HEK293T (cell line): Measurements from ENCODE around the gene LRRC39.

Experiments used
- CTCF ChIA-PET: fragments of 350-600 bp; formaldehyde crosslinking; extraction: SDS; loops from one replicate; lab custom pipeline; 2021; ENCODE audit warnings: antibody characterized with exemption, inconsistent platforms; lab: Yijun Ruan, JAX
- POLR2A ChIA-PET: fragments of 350-600 bp; formaldehyde crosslinking; extraction: SDS; loops from one replicate; lab custom pipeline; 2020; ENCODE audit warnings: antibody characterized with exemption, inconsistent platforms; lab: Yijun Ruan, JAX
- DNase-seq: peaks from one replicate; pipeline ENCODE4 v3.0.0; 2012; ENCODE audit warnings: mixed read lengths; ENCODE audit errors: extremely low spot score
- ARNT ChIP-seq: fragments of 450-650 bp; IDR thresholded peaks from 2 replicates; pipeline ENCODE4 v1.6.1; 2017; ENCODE audit warnings: mild to moderate bottlenecking
- BHLHE40 ChIP-seq: fragments of 450-650 bp; IDR thresholded peaks from 2 replicates; pipeline ENCODE4 v1.6.1; 2016; ENCODE audit warnings: mild to moderate bottlenecking, moderate library complexity, borderline replicate concordance
- CTBP1 ChIP-seq: fragments of 450-650 bp; IDR thresholded peaks from 2 replicates; pipeline ENCODE4 v1.6.1; 2016; ENCODE audit warnings: borderline replicate concordance
- ELF4 ChIP-seq: fragments of 450-650 bp; IDR thresholded peaks from 2 replicates; pipeline ENCODE4 v1.6.1; 2017; ENCODE audit warnings: antibody characterized with exemption
- FOXA1 ChIP-seq: fragments of 450-650 bp; IDR thresholded peaks from 2 replicates; pipeline ENCODE4 v1.6.1; 2016; ENCODE audit warnings: mild to moderate bottlenecking
- FOXK2 ChIP-seq: fragments of 450-650 bp; IDR thresholded peaks from 2 replicates; pipeline ENCODE4 v1.6.1; 2016; ENCODE audit warnings: mild to moderate bottlenecking
- FOXM1 ChIP-seq: fragments of 450-650 bp; IDR thresholded peaks from 2 replicates; pipeline ENCODE4 v1.6.1; 2017; ENCODE audit warnings: mild to moderate bottlenecking, borderline replicate concordance
- HDGF ChIP-seq: fragments of 450-650 bp; IDR thresholded peaks from 2 replicates; pipeline ENCODE4 v1.6.1; 2017; ENCODE audit warnings: antibody characterized with exemption, borderline replicate concordance
- L3MBTL2 ChIP-seq: fragments of 450-650 bp; conservative IDR thresholded peaks from 2 replicates; pipeline ENCODE4 v1.6.1; 2016; ENCODE audit warnings: mild to moderate bottlenecking
- LEF1 ChIP-seq: fragments of 450-650 bp; IDR thresholded peaks from 2 replicates; pipeline ENCODE4 v1.6.1; 2017; ENCODE audit warnings: mild to moderate bottlenecking, borderline replicate concordance
- NFRKB ChIP-seq: fragments of 450-650 bp; IDR thresholded peaks from 2 replicates; pipeline ENCODE4 v1.6.1; 2016; ENCODE audit warnings: mild to moderate bottlenecking, moderate library complexity
- SP1 ChIP-seq: fragments of 450-650 bp; IDR thresholded peaks from 2 replicates; pipeline ENCODE4 v1.6.1; 2017
- SUZ12 ChIP-seq: fragments of 450-650 bp; IDR thresholded peaks from 2 replicates; pipeline ENCODE4 v1.6.1; 2016; ENCODE audit warnings: mild to moderate bottlenecking
- TARDBP ChIP-seq: fragments of 450-650 bp; IDR thresholded peaks from 2 replicates; pipeline ENCODE4 v1.6.1; 2016
- ZNF384 ChIP-seq: fragments of 450-650 bp; IDR thresholded peaks from 2 replicates; pipeline ENCODE4 v1.6.1; 2016
- TF ChIP-seq, protein P1 (sequence below): fragments of 450-650 bp; IDR thresholded peaks from 2 replicates; pipeline ENCODE4 v1.6.1; 2016

Gene LRRC39

DNA sequence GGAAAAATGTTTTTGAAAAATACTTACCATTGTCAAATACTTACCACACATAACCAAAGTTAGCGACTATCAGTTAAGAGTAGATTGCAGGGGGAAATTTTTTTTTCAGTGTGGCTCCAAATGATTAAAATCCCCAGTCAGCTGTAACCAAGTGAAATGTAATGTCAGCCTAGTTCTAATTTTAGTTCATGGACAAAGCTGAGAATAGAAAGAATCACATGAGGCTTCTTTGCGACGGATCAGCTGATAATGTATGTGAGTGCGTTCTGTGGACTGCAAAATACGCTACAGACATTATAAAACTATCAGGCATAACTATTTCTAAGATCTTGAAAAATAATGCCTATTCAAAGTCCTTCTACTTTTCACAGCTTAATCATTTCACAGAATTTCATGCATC lies at the start of gene LRRC39:
Gene LRRC39 (minus strand): TSS at position 166 of the 400 bp plus-strand sequence. CDS start 9,740 bp downstream, outside the sequence.
- CTCF ChIA-PET: no interaction called here
- no peak for DNase-seq
- POLR2A ChIA-PET: no interaction called here
- no peak for TF ChIP-seq SP1
- TF ChIP-seq, protein P1, sequence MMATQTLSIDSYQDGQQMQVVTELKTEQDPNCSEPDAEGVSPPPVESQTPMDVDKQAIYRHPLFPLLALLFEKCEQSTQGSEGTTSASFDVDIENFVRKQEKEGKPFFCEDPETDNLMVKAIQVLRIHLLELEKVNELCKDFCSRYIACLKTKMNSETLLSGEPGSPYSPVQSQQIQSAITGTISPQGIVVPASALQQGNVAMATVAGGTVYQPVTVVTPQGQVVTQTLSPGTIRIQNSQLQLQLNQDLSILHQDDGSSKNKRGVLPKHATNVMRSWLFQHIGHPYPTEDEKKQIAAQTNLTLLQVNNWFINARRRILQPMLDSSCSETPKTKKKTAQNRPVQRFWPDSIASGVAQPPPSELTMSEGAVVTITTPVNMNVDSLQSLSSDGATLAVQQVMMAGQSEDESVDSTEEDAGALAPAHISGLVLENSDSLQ: no peak
- no peak for TF ChIP-seq FOXA1
- no peak for TF ChIP-seq LEF1
- no peak for TF ChIP-seq SUZ12
- TF ChIP-seq L3MBTL2: no peak

GRCh38 chr1:100222428-100222827 lies 44.4 kb upstream of the LRRC39 start:
- CTCF ChIA-PET: interaction anchor here (0.6 kb wide), 1 partner anchor 11 kb away, joined by 3 read pairs; no protein-coding TSS in a partner anchor
- TF ChIP-seq FOXK2 (no peak), FOXM1 (no peak)
- POLR2A ChIA-PET: no interaction called here
- DNase-seq: no peak

- DNase-seq: no peak
- CTCF ChIA-PET: no interaction called here
- POLR2A ChIA-PET: no interaction called here
- TF ChIP-seq L3MBTL2 (no peak), LEF1 (no peak), ZNF384 (no peak), TARDBP (no peak), ELF4 (no peak), SUZ12 (no peak), NFRKB (no peak), HDGF (no peak), ARNT (no peak), CTBP1 (no peak), FOXA1 (no peak), SP1 (no peak), FOXM1 (no peak), FOXK2 (no peak), BHLHE40 (no peak)
- TF ChIP-seq, protein P1: no peak
Observed at GRCh38 chr1:100219883-100220282, 41.8 kb upstream of the LRRC39 start.

GRCh38 chr1:100219457-100219856 lies 41.4 kb upstream of the LRRC39 start:
- POLR2A ChIA-PET: no interaction called here
- no peak for DNase-seq
- no peak for TF ChIP-seq L3MBTL2
- CTCF ChIA-PET: no interaction called here

- DNase-seq: no peak
- ChIA-PET POLR2A (no interaction called here), CTCF (no interaction called here)
- no peak for TF ChIP-seq FOXK2
- no peak for TF ChIP-seq ELF4
- no peak for TF ChIP-seq HDGF
- TF ChIP-seq, protein P1: no peak
Observed at GRCh38 chr1:100217834-100218233, 39.8 kb upstream of the LRRC39 start.

GRCh38 chr1:100215101-100215500 lies 37.0 kb upstream of the LRRC39 start:
- ChIA-PET POLR2A (no interaction called here), CTCF (no interaction called here)
- TF ChIP-seq SP1 (no peak), SUZ12 (no peak), HDGF (no peak), BHLHE40 (no peak), ELF4 (no peak), CTBP1 (no peak), L3MBTL2 (no peak), TARDBP (no peak), FOXM1 (no peak)
- TF ChIP-seq, protein P1: no peak
- no peak for DNase-seq

DNA sequence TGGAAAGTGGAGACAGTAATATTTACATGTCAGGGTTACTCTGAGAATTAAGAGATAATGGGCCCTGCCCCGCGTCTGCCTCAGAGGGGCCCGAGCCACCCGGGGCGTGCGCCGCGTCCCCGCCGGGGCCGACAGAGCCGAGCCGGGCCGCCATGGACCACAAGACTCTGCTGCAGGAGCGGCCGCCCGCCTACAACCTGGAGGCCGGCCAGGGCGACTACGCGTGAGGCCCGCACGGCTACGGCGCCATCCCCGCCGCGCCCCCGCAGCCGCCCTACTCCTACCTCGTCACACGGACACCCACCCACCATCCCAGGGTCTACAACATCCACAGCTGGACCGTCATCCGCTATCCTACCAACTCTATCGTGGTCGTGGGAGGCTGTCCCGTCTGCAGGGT lies 35.1 kb upstream of the LRRC39 start:
- TF ChIP-seq, protein P1: no peak
- TF ChIP-seq SP1 (no peak), BHLHE40 (no peak), L3MBTL2 (no peak), FOXA1 (no peak), ELF4 (no peak), NFRKB (no peak), LEF1 (no peak), CTBP1 (no peak), TARDBP (no peak), SUZ12 (no peak), HDGF (no peak), FOXK2 (no peak), ZNF384 (no peak), FOXM1 (no peak), ARNT (no peak)
- ChIA-PET POLR2A (no interaction called here), CTCF (no interaction called here)
- DNase-seq: no peak
